Activated T-cell treated with anti-CD3 and anti-CD28 coated beads, Interleukin-2, amount 50 U/mL, for 24 hours (primary cell): ENCODE measurements around the gene PSD2.
"Not testable (repeated sequence)": the region's sequence is repeated elsewhere in the genome, so short reads cannot be mapped to it uniquely, and the experiment has no call there.

ENCODE experiments used
- DNase-seq: peaks from one replicate; pipeline ENCODE4 v3.0.0-alpha.2; 2020
- H3K27ac Mint-ChIP-seq: 2 replicates; pipeline ENCODE4 v1.8.0; 2020; ENCODE audit warnings: mild to moderate bottlenecking, mixed read lengths
- H3K27me3 Mint-ChIP-seq: 2 replicates; pipeline ENCODE4 v1.8.0; 2020; ENCODE audit warnings: mixed read lengths
- H3K36me3 Mint-ChIP-seq: 2 replicates; pipeline ENCODE4 v1.8.0; 2020; ENCODE audit warnings: low read depth, mixed read lengths
- H3K4me1 Mint-ChIP-seq: 2 replicates; pipeline ENCODE4 v1.8.0; 2020; ENCODE audit warnings: low read depth, mixed read lengths
- H3K4me3 Mint-ChIP-seq: 2 replicates; pipeline ENCODE4 v1.8.0; 2020; ENCODE audit warnings: mild to moderate bottlenecking, moderate library complexity, mixed read lengths
- H3K9me3 Mint-ChIP-seq: 2 replicates; pipeline ENCODE4 v1.8.0; 2020; ENCODE audit warnings: mixed read lengths

Gene PSD2

DNA sequence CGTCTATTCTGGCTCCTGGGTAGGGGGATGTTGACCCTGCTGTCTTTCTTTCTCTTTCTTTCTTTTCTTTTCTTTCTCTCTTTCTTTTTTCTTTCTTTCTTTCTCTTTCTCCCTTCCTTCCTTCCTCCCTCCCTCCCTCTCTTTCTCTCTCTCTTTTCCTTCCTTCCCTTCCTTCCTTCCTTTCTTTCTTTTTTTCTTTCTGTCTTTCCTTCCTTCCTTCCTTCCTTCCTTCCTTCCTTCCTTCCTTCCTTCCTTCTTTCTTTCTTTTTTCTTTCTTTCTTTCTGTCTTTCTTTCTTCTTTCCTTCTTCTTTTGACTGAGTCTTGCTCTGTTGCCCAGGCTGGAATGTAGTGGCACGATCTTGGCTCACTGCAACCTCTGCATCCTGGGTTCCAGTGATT is 3.0 kb upstream of the PSD2 start:
- peaks cover 46% of the 10 kb centered on the region for H3K27me3 Mint-ChIP-seq
- not testable (repeated sequence) for H3K4me3 Mint-ChIP-seq, H3K4me1 Mint-ChIP-seq, H3K9me3 Mint-ChIP-seq, DNase-seq, H3K36me3 Mint-ChIP-seq, H3K27ac Mint-ChIP-seq

DNA sequence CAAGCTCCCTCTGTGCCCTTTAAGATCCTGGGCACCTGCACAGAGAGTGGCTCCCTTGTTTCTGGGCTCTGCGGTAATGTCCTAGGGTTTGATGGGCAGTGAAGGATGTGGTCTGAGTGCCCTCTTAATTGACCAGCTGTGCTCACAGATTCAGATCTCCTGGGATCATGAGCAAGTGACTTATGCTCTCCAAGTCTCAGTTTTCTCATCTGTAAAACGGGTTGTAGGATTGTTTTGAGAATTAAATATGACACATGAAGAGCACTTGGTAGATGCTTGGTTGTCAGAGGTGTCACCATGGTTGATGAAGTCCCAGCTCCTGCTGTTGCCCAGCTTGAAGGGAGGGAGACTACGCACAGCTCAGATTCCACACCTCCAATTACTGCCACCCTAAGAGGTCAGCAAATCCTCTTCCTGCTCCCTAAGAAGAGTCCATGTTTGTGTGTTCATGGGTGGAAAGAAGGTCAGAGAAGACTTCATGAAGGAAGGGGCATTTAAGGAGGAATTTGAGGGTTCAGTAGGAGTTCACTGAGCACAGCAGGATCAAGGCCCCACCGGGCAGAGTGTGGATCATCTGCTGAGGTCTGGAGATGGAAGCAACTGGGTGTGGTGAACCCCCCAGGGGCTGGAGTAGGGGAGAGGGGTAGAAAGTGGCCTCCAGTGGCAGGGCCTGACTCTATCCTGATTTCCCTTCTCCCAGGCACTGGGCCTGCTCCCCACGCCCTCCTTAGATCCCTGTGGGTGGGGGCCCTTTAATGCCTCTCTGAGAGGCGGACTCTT is 1.4 kb upstream of the PSD2 start:
- no peak overlapping the region for H3K27ac Mint-ChIP-seq
- peak overlapping the region; percentile 27 for H3K4me3 Mint-ChIP-seq
- H3K27me3 Mint-ChIP-seq = peaks cover 58% of the 10 kb centered on the region
- DNase-seq = no peak
- peaks cover 5% of the 10 kb centered on the region for H3K4me1 Mint-ChIP-seq
- H3K9me3 Mint-ChIP-seq = no peaks in the 10 kb centered on the region
- H3K36me3 Mint-ChIP-seq = no peaks in the 10 kb centered on the region

DNA sequence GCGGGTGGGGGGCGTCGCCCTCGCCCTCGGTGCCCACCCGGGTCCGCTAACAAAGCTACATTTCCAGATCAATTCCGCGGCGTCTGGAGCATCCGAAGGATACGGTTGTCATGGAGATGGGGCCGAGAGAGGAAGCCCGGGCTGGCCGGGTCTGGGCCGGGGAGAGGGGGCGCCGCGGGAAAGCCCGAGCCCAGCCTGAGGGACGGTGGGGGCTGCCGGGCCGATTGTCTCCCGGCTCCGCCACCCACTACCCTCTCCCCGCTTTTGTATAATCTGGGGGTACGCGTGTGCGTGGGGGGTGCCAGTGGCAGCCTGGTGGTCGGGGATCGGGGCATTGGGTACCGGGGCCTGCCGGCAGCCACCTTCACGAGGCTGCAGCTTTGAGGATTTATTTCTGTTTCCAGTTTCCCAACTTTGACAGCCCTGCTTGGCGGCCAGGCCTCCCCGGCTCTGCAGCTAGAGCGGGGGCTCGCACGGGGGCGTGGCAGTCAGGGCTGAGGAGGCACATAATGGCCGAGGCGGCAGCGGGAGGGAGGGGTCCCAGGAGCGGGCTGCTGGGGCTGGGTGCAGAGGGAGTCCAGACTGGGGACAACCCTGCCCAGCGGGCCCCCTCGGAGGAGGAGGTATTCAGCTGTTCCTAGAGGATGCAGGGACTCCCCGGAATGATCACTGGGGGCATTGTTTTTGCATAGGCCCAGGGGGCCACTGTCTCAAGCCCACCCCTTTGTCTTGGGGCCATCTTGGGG is 626 bp downstream of the PSD2 start:
- DNase-seq = no peak
- H3K4me3 Mint-ChIP-seq = peak overlapping the region; percentile 42
- no peak overlapping the region for H3K27ac Mint-ChIP-seq
- peaks cover 5% of the 10 kb centered on the region for H3K4me1 Mint-ChIP-seq
- H3K9me3 Mint-ChIP-seq = no peaks in the 10 kb centered on the region
- H3K27me3 Mint-ChIP-seq = peaks cover 73% of the 10 kb centered on the region
- H3K36me3 Mint-ChIP-seq = no peaks in the 10 kb centered on the region

DNA sequence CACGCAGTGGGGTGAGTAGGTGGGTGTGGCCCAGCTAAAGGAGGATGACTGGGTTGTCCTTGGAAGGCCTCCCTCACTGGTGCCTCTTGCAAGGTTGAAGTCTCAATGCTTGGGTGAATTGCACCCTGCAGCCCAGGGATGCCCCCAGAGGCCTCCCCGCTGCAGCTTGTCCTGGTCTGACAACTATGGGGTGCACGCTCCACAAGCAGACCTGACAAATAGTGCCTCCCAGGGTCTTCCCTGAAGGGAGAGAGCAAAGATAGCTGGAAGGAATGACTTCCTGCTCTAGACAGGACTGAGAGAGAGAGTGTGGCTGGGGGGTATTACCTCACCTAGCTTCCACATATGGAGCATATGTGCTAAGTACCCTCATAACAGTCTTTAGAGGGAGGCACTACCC is 1.7 kb downstream of the PSD2 start:
- Mint-ChIP-seq H3K27ac (no peak overlapping the region), H3K4me1 (peaks cover 5% of the 10 kb centered on the region), H3K36me3 (no peaks in the 10 kb centered on the region), H3K27me3 (peaks cover 79% of the 10 kb centered on the region), H3K4me3 (no peak overlapping the region), H3K9me3 (no peaks in the 10 kb centered on the region)
- DNase-seq = no peak

DNA sequence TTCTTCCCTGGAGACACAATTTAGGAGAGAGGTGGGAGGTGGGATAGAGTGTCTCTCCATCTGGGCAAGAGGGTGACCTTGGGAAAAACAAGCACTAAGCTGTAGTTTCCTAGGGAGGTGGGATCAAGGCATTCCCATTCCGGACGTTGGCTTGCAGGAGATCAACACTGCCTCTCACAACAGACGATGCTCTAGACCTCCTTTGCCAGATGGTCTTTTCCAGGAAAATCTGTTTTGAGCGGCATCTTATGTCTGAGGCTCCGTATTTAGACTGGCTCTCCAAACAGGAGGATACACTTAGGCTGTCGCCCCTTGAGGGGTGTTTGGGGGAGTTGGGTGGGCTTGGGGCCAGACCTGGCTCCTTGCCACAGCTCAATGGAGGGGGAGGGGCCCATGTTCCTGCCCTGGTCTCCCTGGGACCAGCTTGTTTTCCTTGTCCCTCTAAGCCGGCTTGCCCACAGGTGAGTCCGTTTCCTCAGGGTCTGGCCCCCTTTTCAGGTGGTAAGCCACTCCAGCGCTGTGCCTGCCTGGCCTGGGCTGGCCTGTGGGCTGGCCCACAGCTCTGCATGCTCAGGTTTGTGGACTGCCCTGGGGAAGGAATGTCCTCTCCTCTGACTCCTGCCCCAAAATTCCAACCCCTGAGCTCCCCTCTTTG is 2.4 kb downstream of the PSD2 start:
- no peak overlapping the region for H3K4me3 Mint-ChIP-seq
- H3K27me3 Mint-ChIP-seq = peaks cover 77% of the 10 kb centered on the region
- H3K4me1 Mint-ChIP-seq = peaks cover 5% of the 10 kb centered on the region
- H3K36me3 Mint-ChIP-seq = no peaks in the 10 kb centered on the region
- no peaks in the 10 kb centered on the region for H3K9me3 Mint-ChIP-seq
- DNase-seq = no peak
- H3K27ac Mint-ChIP-seq = no peak overlapping the region

DNA sequence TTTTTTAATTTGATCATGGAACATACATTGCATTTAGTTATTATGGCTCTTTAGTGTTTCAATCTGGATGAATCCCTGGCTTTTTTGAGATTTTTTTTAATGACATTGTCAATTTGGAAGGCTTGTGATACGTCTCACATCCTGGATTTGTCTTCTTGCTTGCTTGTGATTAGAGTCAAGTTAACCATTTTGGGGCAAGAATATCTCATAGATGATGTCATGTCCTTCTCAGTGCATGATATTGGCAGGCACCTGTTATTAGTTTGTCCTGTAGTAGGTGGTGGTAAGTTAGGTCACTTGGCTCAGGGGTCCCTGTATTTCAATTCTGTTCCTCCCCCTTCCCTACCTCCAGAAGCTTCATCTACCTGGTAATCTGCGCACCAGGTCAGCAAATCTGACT is 3.3 kb downstream of the PSD2 start:
- H3K36me3 Mint-ChIP-seq = no peaks in the 10 kb centered on the region
- peaks cover 76% of the 10 kb centered on the region for H3K27me3 Mint-ChIP-seq
- H3K4me1 Mint-ChIP-seq = peaks cover 5% of the 10 kb centered on the region
- no peak overlapping the region for H3K27ac Mint-ChIP-seq
- no peak overlapping the region for H3K4me3 Mint-ChIP-seq
- DNase-seq = no peak
- H3K9me3 Mint-ChIP-seq = no peaks in the 10 kb centered on the region

DNA sequence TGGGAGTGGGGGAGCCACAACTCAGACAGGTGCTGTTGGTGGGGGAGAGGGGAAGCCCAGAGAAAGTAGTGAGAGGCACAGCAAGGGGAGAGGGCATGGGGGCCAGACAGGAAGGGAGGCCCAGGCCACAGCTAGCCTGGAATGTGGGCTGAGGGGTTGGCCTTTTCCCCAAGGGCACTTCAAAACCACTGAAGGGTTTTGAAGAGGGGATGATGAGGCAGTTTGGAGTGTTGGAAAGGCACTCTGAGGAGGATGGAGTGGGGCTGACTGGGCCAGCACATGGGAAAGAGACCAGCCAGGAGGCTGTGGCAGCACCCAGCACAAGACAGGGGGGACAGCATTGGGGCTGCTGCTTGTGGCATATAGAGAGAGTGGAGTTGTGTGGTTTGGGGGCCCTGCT is 3.8 kb downstream of the PSD2 start:
- Mint-ChIP-seq H3K9me3 (no peaks in the 10 kb centered on the region), H3K36me3 (no peaks in the 10 kb centered on the region), H3K27me3 (peaks cover 75% of the 10 kb centered on the region), H3K27ac (no peak overlapping the region), H3K4me1 (peaks cover 5% of the 10 kb centered on the region), H3K4me3 (no peak overlapping the region)
- no peak for DNase-seq

DNA sequence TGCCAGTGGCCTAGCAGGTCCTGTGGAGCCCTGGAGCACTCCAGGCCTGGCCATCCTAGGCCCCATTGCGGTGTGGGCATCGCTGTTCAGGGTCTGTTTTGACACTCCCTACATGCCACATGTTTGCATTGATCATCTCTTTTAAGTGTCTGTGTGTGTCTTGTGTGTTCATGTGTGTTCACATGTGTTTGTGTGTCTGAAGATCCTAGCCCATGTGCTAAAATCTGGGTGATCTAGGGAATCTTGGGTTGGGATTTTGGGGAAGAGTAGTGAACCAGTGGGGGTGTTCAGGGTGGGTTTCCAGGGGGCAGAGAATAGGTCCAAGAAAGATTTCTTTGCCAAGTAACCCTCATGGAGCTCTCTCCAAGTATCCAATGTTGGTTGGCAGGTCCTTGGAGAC is 8.4 kb downstream of the PSD2 start:
- H3K36me3 Mint-ChIP-seq = no peaks in the 10 kb centered on the region
- no peaks in the 10 kb centered on the region for H3K9me3 Mint-ChIP-seq
- no peaks in the 10 kb centered on the region for H3K4me1 Mint-ChIP-seq
- no peak overlapping the region for H3K27ac Mint-ChIP-seq
- no peak overlapping the region for H3K4me3 Mint-ChIP-seq
- peaks cover 48% of the 10 kb centered on the region for H3K27me3 Mint-ChIP-seq
- DNase-seq = no peak

DNA sequence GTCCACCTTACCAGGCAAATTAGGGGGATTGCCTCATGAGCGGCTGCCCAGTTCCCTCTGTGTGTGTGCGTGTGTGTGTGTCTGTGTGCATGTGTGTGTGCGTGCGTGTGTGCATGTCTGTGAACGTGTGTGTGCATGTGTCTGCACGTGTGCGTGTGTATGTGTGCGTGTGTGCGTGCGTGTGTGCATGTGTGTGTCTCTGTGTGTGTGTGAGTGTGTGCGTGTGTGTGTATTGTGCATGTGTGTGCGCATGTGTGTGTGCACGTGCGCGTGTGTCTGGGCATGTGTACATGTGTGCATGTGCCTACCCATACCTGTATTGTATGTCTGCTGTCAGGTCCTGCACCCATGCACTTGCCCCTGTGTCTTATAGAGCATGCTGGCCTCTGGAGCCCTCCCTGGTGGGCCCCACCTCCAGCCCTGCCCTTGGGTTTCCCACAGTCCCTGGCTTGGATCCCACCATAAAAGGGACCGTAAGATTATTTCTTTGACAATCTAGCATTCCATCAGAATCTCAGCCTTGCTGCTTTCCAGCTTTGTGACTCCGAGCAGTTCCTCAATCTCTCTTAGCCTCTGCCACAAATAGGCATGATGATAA is 9.3 kb downstream of the PSD2 start:
- Mint-ChIP-seq H3K4me3 (no peak overlapping the region), H3K27ac (no peak overlapping the region), H3K27me3 (peaks cover 41% of the 10 kb centered on the region), H3K4me1 (no peaks in the 10 kb centered on the region), H3K36me3 (no peaks in the 10 kb centered on the region), H3K9me3 (no peaks in the 10 kb centered on the region)
- no peak for DNase-seq

DNA sequence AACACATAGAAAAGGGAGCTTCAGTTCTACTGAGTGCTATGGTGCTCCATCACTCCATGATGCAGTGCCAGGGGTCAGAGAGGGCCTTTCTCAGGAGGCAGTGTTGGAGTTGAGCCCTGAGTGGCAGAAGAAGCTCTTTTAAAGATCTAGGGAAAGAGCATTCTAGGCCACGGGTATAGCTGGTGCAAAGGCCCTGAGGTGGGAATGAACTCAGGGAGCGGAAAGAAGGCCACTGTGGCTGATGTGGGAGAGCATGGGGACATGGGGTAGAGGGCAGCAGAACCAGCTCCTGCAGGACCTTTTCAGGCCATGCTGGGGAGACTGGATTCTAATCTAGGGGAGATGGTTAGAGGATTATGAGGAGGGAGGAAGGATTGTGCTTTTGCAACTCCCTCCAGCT is 9.9 kb downstream of the PSD2 start:
- H3K36me3 Mint-ChIP-seq = no peaks in the 10 kb centered on the region
- H3K4me1 Mint-ChIP-seq = no peaks in the 10 kb centered on the region
- no peak overlapping the region for H3K4me3 Mint-ChIP-seq
- no peak overlapping the region for H3K27ac Mint-ChIP-seq
- peaks cover 35% of the 10 kb centered on the region for H3K27me3 Mint-ChIP-seq
- H3K9me3 Mint-ChIP-seq = no peaks in the 10 kb centered on the region
- no peak for DNase-seq

DNA sequence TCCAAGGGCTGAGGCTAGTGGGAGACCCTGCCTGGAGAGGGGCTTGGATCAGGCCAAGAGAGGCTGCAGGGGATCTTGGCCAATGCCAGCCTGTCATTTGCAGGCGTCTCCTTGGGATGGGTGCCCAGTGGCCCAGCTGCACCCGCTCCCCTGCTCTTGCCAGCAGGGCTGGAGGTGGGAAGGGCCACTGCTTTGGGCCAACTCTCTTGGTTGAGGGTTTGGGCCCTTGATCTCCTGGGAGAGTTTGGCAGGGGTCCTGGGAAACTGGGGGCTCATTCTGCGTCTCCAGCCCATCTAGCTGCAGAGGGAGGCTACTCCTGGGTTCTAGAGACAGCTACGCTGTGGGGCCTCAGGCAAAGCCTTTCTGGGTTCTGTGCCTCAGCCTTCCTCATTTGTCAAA is 10.5 kb downstream of the PSD2 start:
- H3K4me3 Mint-ChIP-seq = no peak overlapping the region
- H3K4me1 Mint-ChIP-seq = no peaks in the 10 kb centered on the region
- no peaks in the 10 kb centered on the region for H3K9me3 Mint-ChIP-seq
- no peak for DNase-seq
- H3K27ac Mint-ChIP-seq = no peak overlapping the region
- peaks cover 33% of the 10 kb centered on the region for H3K27me3 Mint-ChIP-seq
- no peaks in the 10 kb centered on the region for H3K36me3 Mint-ChIP-seq

DNA sequence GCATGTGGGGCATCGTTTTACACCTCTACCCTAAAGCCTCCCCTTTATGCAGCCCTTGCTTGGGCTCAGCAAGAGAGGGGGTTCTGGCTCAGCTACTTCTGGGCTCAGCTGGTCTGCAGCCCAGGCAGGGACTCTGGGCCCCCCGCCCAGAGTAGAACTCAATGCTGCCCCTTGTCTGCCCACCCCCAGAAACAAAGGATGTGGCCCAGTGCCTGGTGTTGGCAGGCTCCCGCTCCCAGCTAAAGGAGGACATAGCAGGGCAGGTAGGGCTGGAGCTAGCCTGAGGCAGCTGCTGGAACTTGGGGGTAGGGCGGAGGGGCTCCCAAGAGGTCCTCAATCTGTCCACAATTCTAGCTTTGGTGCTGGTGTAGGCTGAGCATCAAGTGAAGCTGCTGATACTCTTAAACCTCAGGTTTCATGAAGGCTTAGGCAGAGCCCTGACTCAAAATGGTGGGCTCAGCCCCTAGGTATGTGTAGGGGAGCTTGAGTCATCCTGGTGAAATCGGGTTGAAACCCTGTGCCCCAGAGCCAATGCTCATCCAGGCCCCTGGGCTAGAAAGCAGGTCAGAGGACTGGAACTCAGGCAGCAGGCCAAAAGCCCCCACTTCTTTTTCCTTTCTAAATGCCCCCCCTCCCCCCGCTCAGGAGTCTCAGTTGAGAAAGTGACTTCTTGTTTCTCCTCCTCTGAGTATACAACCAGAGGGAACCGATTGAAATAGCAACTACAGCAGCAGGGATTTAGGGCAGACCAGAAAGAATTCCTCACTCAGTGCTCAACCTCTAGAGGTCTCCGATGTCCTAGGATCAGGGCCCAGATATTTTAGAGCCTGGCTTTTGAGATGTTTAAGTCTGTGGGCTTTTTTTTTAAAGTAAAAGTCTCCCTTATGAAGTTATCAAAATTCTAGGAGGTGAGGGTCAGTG is 11.4 kb downstream of the PSD2 start:
- H3K4me1 Mint-ChIP-seq = no peaks in the 10 kb centered on the region
- no peaks in the 10 kb centered on the region for H3K36me3 Mint-ChIP-seq
- H3K27ac Mint-ChIP-seq = no peak overlapping the region
- no peak for DNase-seq
- H3K9me3 Mint-ChIP-seq = no peaks in the 10 kb centered on the region
- H3K27me3 Mint-ChIP-seq = peaks cover 24% of the 10 kb centered on the region
- H3K4me3 Mint-ChIP-seq = no peak overlapping the region

DNA sequence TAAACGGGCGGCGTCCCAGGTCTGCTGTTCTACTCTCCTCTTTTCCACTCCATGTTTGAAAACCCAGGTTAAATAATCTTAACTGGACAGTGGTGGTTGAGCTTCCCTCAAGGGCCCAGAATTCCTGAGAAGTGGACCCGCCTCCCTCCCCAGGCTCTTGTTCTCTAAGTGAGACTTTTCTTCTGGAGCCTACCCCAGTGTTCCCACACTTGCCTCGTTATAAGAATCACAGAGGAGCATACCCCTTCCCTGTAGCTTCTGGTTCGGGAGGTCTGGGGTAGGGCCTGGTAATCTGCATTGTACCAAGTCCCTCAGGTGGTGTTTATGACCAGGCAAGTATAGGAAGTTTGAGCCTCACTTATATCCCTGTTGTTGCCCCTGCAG is 12.0 kb downstream of the PSD2 start:
- DNase-seq = no peak
- Mint-ChIP-seq H3K27me3 (peaks cover 19% of the 10 kb centered on the region), H3K4me1 (no peaks in the 10 kb centered on the region), H3K4me3 (no peak overlapping the region), H3K27ac (no peak overlapping the region), H3K9me3 (no peaks in the 10 kb centered on the region), H3K36me3 (no peaks in the 10 kb centered on the region)
